Stromal cell of bone marrow (primary cell): ENCODE results near the gene RASGEF1B.
"Not testable (repeated sequence)": the region's sequence is repeated elsewhere in the genome, so short reads cannot be mapped to it uniquely, and the experiment has no call there.

Experiments
- DNase-seq: peaks from one replicate; pipeline ENCODE4 v3.0.0-alpha.2; 2012; ENCODE audit warnings: low read depth

RASGEF1B gene

DNA sequence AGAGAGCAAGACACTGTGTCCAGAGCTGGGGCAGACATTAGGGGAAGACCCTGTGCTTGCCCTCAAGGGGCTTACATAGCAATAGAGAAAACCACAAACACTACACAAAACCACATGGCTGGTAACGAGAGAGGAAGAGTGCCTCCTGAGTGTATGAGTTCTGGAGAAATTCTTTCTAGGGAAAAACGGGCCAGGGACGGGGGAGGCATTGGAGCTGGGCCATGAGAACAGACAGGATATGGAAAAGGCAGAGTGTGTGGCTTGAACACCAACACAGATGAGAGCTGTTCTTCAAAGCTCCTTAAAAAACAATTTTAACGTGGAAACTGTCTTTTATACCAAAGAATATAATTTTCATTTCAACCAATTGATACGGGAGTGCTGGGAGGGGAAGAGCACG, 42.7 kb downstream of the RASGEF1B start:
- no peak for DNase-seq

DNA sequence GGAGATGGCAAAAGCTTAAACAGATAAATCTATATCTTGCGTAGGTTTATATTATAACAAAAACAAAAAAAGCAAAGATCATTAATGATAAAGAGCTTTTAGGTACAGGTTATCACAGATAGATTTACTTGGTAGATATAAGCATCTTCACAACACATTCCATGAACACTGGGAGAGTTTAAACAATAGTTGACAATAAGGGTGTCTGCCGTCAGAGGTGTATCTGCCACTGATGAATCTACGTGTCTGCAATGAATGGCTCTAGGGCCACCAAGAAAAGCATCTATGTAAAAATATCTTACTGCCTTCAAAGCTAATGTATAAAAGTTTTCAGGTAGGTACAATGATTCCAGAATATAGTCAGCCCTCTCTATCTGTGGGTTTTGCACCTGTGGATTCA, 43.7 kb downstream of the RASGEF1B start:
- DNase-seq: no peak

DNA sequence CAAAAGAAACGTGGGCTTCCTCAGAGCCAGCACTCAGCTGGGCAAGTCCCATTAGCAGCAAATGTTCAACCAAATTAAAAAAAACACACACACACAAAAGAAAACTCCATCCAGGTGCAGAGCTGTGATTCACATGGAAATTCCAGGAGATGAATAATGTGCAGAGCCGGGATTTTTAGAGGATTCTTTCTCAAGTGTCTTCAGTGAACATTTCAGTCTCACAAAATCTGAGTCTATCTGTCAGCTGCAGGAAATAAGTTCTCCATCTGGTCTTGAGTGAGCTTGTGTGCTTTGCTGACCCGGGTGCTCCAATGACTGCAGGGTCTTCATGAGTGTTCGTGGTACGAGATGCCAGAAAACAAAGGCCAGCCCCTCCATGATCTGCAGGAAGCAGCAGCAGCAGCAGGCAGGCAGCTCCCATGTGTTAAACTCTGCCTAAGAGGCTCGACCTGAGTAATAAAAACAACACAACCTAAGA, 44.3 kb downstream of the RASGEF1B start:
- DNase-seq: no peak

DNA sequence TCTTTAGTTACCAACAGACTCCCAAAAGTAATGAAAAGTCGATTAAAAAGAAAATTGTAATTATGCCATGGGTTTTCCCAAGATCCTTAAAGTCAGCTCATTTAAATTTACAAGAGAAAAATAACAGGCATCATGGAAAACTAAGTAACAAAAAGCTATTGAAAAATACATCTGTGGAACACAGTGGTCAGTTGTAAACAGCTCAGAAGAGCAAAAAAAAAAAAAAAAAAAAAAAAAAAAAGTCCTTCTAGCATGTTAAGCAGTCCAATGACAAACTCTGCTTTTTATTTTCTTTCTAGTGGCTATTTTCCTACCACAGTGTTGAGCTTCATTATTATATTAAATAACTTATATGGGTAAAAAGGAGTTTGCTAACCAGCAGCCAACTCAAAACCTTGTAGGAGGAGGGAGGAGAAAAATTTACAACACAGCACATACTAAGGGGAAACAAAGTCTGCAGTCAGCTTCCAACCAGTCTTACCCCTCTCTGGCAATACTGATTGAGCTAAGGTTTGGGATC, 44.9 kb downstream of the RASGEF1B start:
- DNase-seq: no peak

DNA sequence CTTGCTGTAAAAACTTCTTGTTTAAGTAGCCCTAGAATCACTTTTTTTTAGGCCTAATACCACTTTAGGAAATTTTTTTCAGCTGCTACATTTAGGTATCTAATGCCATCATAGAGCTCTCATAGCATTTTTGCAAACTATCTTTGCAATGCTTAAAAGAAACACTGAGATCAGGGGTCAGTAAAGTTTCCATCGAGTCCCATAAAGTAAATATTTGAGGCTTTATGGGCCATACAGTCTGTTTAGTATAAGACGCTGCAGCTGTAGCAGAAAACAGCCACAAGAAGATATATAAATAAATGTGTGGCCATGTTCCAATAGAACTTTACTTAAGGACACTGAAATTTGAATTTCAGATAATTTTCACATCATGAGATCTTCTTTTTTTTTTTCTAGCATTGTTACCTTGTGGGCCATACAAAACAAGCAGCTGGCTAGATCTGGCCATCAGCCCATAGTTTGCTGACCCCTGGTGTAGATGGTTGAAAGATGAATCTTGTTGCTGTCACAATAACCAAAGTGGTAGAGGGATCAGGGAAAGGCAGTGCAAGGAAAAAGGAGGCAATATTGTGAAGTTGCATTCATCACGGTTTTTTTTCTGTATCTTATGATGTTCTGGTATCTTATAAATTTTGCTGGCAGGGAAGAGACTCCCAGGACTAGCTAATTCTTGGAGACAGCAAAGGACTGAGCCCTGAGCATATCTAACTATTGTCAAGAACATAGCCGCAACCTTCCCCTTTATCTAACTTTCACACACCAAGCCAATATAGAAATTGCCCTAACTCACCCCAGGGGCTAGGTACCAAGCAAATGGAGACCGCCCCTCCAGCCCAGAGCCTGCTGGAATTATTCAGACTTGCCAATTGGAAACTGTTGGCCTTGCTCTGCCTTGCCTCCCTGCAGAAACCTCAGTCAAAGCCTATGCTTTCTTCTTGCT, 46.6 kb downstream of the RASGEF1B start:
- DNase-seq: no peak

DNA sequence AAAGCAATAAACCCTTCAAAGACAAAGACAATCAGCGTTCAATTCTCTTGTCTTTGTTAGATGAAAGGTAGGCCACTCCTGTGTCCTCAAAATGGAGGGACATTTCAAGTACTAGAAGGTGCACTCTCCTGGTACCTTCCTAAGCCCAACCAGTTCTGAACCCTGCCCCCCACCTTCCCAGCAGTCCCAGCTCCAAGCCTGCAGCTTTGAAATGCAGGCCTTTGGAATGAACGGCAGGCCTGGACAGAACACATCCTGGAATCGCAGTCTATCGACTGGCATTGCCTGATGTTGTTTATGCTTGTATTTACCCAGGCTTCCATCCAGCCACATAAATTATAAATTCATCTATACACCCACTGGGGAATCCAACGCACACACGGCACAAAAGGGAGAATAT, 47.4 kb downstream of the RASGEF1B start:
- DNase-seq: no peak

DNA sequence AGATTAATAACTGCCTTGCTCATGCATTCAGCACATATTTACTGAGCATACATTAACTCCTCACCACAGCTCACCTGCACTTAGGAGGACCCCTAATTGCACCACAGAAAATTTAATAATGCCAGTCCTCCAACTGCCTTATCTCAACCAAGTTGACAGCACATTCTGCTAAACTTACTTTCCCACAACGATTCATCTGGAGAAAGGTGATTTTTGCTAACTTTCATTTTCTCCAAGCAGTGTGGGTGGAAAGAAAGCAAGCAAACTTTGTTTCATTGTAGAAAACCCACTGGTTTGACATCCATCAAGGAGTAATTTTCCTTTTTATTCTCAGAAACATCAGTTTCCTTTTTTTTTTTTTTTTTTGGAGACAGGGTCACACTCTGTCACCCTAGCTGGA, 49.1 kb downstream of the RASGEF1B start:
- no peak for DNase-seq

DNA sequence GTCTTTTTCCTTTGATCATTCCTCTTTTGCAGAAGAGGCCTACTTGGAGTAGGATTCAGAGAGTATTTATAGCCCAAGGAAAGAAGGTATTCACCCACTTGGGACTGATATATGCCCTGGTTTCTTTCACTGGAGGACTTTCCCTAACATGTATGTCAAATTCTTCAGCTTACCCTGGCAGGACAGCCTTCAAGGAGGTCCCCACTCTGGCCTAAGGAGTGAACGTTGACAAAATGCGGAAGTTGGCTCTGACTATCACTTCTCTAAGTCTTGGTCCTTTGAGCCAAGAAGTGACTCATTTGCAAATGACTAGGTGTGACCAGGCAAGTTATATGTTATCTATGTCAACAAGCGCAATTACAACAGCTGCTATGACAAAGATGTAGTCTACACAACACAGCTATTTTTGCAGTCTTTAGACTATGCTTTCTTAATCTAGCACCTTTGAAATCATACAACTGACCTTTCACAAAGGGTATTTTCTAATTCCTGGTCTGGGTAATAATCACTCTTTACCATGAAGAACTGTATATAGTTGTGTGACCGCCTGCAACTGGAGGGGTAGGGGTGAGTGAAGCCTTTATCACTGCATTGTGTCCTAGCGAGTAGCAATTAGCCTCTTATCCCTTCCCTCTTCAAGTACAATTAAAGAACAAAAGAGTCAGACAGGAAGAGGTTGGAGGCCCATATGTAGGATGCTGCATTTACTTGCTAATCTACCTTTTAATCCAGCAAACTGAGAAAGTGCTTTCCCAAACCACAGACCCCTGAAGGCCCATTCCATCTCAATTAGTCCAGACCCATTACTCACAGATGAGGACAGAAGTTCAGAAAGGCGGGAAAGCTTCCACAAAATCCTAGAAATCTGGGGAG, 50.1 kb downstream of the RASGEF1B start:
- peak; percentile 5 for DNase-seq

DNA sequence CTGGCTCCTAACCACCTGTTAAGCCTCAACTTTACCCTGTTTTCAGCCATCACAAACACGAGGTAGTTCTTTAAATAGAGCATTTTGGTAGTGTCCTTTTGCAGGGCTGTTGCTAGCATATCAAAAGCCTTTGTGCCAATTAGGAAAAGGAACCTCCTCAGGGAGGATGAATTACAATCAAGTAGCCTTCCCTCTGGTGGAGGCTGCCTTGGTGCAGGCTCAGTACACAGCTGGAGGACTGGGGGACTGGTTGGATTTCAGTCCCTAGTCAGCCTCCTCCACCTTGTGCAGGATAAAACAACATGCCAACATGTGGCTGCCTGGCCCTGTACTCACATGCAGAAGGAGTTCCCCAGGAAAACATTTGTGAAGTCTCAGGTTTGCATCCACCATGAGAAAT, 53.1 kb downstream of the RASGEF1B start:
- no peak for DNase-seq

DNA sequence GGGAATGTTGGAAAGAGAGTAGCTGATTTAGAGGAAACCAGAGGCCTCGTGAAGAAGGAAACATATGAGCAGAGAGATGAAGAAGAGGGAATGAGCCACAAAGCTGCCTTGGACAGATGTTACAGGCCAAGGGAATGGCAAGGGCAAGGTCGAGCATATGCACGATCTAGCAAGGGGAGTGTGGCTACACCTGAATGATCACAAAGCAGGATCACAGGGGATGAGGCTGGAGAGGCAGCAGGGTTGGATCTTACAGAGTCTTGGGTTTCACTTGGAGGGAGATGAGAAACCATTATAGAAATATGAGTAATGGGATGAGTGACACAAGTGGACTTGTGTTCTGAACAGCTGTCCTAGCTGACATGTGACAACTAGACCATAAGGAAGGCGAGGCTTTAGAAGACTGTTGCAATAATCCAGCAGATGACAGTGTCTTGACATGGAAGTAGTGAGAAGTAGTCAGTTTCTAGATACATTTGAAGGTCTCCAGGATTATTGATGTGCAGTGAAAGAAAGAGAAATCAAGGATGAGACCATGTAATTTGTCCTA, 58.7 kb downstream of the RASGEF1B start:
- DNase-seq: no peak

DNA sequence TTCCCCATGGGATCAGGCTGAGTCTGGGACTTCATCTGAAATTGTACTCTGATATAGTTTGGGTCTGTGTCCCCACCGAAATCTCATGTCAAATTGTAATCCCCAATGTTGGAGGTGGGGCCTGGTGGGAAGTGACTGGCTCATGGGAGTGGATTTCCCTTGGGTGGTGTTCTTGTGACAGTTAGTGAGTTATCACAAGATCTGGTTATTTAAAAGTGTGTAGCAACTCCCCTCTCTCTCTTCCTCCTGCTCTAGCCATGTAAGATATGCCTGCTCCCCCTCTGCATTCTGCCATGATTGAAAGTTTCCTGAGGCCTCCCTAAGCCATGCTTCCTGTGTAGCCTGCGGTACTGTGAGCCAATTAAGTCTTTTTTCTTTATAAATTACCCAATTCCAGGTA, 61.0 kb downstream of the RASGEF1B start:
- no peak for DNase-seq

DNA sequence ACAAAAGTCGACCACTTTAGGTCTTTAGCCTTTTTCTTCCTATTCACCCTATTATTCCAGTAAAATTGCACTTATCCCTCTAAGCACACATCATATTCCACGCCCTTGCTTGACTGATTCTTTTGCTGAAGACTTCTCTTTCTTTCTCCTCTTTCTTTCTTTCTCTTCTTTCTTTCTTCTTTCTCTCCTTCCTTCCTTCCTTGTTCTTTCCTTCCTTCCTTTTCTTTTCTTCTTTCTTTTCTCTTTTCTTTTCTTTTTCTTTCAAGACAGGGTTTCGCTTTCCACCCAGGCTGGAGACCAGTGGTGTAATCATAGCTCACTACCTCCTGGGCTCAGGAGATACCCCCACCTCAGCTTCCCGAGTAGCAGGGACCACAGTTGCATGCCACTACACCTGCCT, 61.9 kb downstream of the RASGEF1B start:
- DNase-seq: no peak

DNA sequence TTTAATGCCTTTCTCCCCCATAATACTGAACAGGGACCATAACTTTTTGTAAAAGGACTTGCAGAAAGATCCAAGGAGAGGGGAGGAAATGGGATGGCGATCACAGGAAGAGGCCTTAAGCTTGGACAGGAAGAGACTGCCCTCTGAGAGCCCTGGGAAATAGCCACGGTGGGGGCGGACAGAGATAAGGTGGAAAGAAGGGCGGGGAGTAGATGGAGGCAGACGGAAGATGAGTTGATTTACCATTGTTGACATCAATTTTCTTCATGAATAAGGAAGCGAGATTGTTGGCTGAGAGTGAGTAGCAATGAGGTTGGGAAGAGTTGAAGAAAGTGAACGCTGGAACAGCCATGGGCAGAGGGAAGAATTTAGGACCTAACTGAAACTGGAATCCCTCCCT, 63.4 kb downstream of the RASGEF1B start:
- DNase-seq: no peak

DNA sequence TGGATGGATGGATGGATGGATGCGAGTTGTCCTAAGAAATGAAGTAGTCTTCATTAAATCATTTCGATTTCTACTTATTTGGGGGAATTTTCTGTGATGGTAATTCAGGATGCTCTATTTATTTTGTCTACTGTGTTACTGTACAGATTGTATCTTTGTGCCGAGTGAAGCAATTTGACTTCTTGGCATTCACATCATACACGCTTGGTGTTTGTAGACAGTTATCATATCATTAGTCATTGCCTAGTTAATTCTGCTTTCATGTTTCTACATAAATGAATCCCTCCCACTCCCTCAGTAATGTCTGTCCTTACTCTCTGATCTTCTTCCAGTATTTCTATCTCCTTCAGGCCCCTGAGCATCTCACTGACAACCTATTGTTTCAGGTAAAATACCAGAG, 64.0 kb downstream of the RASGEF1B start:
- DNase-seq: no peak

DNA sequence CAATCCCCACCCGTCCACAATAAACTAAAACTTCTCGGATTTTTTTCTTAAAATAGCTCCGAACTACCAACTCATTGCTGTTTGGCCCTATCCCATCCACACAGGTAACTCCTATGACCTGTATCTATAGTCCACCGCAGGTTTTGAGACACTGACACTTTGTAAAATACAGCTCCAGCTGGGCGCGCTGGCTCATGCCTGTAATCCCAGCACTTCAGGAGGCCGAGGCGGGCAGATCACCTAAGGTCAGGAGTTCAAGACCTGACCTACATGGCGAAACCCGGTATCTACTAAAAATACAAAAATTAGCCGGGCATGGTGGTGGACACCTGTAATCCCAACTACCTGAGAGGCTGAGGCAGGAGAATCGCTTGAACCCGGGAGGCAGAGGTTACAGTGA, 65.2 kb downstream of the RASGEF1B start:
- DNase-seq: not testable (repeated sequence)

DNA sequence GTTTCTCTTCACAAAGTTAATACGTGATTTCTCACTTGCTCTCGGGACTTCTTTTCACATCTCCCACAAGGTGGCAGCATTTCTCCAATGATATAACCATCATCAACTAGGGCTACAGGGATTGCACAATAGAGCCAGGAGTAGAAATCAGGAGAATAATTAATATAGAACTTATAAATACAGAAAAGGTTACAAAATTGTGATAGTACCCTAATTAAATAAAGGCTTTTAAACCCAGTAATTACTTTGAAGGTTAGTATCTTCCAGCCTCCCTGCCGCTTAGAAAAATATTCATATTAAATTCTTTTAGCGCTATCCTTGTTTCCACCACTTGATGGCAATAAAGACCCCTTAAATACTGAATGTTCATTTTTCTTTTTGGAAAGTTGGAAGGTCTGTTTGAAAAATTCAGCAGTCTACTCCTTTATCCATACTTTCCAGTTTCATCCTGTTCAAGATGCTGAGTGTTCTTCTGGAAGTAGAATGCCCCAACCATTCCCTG, 65.8 kb downstream of the RASGEF1B start:
- DNase-seq: peak; percentile 78

DNA sequence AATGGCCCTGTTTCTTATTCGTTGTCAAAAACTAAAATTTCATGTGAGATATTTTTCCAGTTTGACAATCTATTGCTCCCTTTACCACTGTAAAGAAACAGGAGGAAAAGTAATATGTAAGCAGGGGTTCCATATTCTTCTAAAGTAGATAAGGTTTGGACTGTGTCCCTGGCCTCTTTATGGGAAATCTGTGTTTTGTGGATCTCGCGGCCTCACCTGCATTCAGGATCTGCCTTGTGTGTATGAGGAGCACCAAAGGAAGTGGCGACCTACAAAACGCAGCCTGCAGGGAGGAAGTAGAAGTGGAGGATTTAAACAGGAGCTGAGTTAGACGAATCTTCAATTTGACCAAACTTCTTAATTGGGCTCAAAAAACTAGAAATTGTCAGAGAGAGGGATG, 67.0 kb downstream of the RASGEF1B start:
- no peak for DNase-seq

DNA sequence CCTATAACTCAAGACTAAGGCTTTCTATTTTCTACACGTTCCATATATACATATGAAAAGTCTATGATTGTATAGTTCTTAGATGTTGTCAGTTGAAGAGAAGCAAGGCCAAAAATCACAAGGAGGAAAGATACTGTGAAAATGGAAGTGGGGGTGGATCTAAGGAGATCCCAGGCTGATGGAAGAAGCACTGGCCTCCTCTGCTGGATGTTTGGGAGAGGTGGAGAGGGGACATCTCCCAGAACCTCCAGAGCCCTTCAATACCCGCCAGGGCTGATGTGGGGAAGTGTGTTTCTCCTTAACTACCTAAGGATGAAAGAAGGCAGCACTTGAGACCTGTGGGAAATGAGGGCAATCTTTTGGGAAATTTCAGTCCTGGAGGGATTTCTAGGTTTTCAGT, 67.4 kb downstream of the RASGEF1B start:
- DNase-seq: no peak

DNA sequence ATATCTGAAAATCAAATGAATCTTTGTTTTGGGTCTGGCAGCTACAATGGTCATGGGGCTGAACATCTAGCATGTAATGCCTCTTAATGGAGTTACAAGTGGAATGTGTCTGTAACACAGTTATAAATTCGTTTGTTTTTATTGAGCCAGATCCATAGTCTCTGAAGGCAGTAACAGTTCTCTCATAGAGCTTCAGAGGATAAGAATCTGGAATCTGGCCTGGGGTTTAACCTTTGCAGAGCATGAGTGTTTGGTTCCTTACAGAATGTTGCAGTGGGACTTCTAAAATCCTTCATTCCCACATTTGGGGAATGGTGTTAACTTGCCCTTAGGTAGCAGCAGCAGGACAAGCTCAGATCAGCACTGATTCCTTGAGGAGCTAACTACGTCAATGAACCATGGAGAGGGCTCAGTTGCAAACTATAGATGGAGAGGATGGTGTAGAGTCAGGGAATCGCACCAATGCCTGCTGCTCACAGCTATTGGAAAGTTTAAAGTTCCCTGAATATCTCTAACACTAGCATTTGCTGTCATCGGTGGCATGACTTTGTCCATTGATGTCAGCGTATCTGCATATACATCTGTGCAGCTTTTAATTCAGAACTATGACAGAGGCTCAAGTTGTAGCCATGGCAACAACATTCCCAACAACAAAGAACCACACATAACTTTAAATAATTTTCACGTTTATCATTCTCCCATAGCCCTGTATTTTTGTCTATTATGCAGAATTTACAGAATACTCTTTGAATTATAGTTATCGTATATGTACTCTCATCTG, 72.2 kb downstream of the RASGEF1B start:
- DNase-seq: no peak

DNA sequence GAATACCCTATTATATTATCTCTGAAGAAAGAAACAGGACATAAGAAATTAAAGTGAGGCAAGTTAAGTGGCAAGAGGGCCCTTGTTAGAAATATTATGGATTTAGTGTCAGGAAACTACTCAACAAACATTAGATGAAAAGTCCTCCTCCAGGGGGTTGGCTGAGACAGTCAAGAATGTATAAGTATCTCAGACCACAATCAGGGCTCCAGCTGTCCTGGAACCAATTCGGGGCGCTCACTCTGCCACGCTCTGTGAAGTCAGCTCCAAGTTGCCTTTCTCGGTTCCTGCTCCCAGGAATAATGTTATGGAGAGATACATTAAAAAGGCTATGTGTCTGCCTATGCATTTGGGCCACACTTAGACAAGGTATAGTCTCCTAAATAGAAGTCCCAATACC, 73.3 kb downstream of the RASGEF1B start:
- no peak for DNase-seq

DNA sequence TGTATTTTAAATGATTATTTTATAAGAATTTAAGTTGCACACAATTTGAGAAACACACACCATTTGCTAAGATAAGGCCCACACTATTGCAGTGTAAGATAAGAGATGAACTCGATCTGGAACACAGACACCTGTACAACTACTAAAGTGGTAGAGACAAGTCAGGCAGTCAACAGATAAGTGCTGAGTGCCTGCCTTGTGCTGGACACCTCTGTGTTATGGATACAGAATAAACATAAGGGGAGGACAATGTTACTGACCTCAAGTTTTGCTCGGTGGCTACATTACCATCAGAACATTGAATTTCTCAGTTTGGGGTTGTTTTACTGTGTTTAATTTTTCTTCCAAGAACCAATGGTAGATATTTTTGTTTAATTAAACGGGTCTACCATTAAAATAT, 74.1 kb downstream of the RASGEF1B start:
- DNase-seq: no peak
